GM19324 (cell line): ENCODE data around the gene PAFAH1B1.
"Not testable (repeated sequence)": the region's sequence is repeated elsewhere in the genome, so short reads cannot be mapped to it uniquely, and the experiment has no call there.

ENCODE experiments used
- ATAC-seq: cut with Tn5 transposase; IDR thresholded peaks from one replicate; pipeline ENCODE4 v1.9.1; 2021; ENCODE audit warnings: mild to moderate bottlenecking, moderate library complexity; ENCODE audit not compliant: unreplicated experiment, low FRiP score

Gene PAFAH1B1

GRCh38 chr17:2593821-2594721 lies 617 bp downstream of the PAFAH1B1 start:
- peak; percentile 61 for ATAC-seq

- ATAC-seq = no peak
These were observed 1.5 kb downstream of the PAFAH1B1 start for GRCh38 chr17:2594722-2595599.

- ATAC-seq = no peak
These were observed 2.3 kb downstream of the PAFAH1B1 start for GRCh38 chr17:2595716-2596115.

- ATAC-seq = no peak
These were observed 4.7 kb downstream of the PAFAH1B1 start for GRCh38 chr17:2598166-2598565.

GRCh38 chr17:2602597-2603017 lies 9.2 kb downstream of the PAFAH1B1 start:
- ATAC-seq = no peak

- ATAC-seq = no peak
These were observed 15.0 kb downstream of the PAFAH1B1 start for GRCh38 chr17:2608350-2608913.

- no peak for ATAC-seq
These were observed 15.6 kb downstream of the PAFAH1B1 start for GRCh38 chr17:2609091-2609490.

GRCh38 chr17:2610195-2611175 lies 17.0 kb downstream of the PAFAH1B1 start:
- no peak for ATAC-seq

- ATAC-seq = no peak
These were observed 18.2 kb downstream of the PAFAH1B1 start for GRCh38 chr17:2611627-2612026.

GRCh38 chr17:2612630-2613029 lies 19.2 kb downstream of the PAFAH1B1 start:
- ATAC-seq = no peak

GRCh38 chr17:2613089-2613808 lies 19.8 kb downstream of the PAFAH1B1 start:
- ATAC-seq = no peak

GRCh38 chr17:2615882-2616281 lies 22.4 kb downstream of the PAFAH1B1 start:
- no peak for ATAC-seq

GRCh38 chr17:2621241-2621640 lies 27.8 kb downstream of the PAFAH1B1 start:
- no peak for ATAC-seq

- not testable (repeated sequence) for ATAC-seq
These were observed 28.5 kb downstream of the PAFAH1B1 start for GRCh38 chr17:2621951-2622405.

- ATAC-seq = not testable (repeated sequence)
These were observed 29.4 kb downstream of the PAFAH1B1 start for GRCh38 chr17:2622721-2623301.

GRCh38 chr17:2624292-2624731 lies 30.9 kb downstream of the PAFAH1B1 start:
- ATAC-seq = no peak

GRCh38 chr17:2626626-2627219 lies 33.3 kb downstream of the PAFAH1B1 start:
- not testable (repeated sequence) for ATAC-seq

- not testable (repeated sequence) for ATAC-seq
These were observed 35.5 kb downstream of the PAFAH1B1 start for GRCh38 chr17:2628922-2629321.
